ENCODE data around the gene TMEM50B.
"Not testable (repeated sequence)": the region's sequence is repeated elsewhere in the genome, so short reads cannot be mapped to it uniquely, and the experiment has no call there.

TMEM50B gene

DNA sequence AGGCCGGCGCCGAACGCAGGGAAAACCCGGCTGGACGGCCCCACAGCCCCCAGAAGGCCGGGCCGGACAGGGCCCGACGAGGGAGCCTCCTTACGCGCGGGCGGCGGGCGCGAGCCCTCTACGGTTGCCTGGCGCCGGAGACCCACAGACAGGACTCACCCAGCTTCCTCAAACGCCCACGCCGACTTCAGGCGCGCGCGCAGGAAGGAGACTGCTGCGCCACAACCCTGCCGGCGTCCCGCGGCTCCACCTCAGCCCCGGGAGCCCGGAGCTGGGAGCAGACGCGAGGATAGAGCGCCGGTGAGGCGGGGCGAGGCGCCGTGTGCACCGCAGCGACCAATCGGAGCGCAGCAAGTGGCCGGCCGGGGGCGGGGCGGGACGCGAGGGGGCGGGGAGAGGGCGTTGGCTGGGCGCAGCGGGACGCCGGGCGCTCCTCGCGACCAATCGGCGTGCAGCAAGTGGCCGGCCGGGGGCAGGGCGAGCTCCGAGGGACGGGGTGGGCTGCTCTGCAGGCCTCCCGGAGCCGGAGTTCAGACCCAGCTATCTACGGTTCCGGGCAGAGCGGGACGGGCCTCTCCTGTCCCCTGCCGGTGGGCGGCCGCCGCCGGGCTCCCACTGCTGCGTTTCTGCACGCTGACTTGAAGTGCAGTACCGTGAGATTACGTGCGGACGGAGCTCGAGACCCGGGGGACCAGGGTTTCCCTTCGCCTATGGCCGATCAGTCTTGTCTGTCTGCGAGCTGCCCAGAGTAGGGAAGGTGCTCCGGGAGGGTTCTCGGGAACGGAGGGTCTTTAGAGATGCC is at the start of gene TMEM50B:
TSS of gene TMEM50B (minus strand) at position 296 of the 802 bp plus-strand sequence. CDS start 11,089 bp downstream, outside the sequence.
- Histone ChIP-seq H3K36me3 (0 out of 2 replicates have a peak, but pooled peaks cover 1% of the 10 kb centered on the region), H3K9ac (peak within 1 kb of the TSS; percentile 91), H3K4me3 (peak within 1 kb of the TSS; percentile 92), H3K27me3 (no peaks in the 10 kb centered on the region), H3K4me1 (peaks cover 15% of the 10 kb centered on the region), H4K20me1 (peaks cover 6% of the 10 kb centered on the region; the same call in 1 of the 2 replicates), H3K9me3 (no peaks in the 10 kb centered on the region), H3K4me2 (peak within 1 kb of the TSS; percentile 90), H3K27ac (peak within 1 kb of the TSS; percentile 88)
- TF ChIP-seq Cebpa-rat (IDR thresholded peaks at IDR 0.05), result no peak

- Histone ChIP-seq H4K20me1 (no peaks in the 10 kb centered on the region), H3K4me2 (no peak overlapping the region), H3K4me3 (no peak overlapping the region), H3K9ac (no peak overlapping the region), H3K4me1 (no peaks in the 10 kb centered on the region), H3K27ac (no peak overlapping the region), H3K36me3 (peaks cover 87% of the 10 kb centered on the region), H3K27me3 (no peaks in the 10 kb centered on the region), H3K9me3 (no peaks in the 10 kb centered on the region)
- TF ChIP-seq Cebpa-rat (IDR thresholded peaks at IDR 0.05), result no peak
Measured at GRCh38 chr21:33522953-33523349, 43.2 kb upstream of the TMEM50B start.

GRCh38 chr21:33522297-33522952 is 42.7 kb upstream of the TMEM50B start:
- H3K27ac ChIP-seq, result no peak overlapping the region
- no peaks in the 10 kb centered on the region for H3K27me3 ChIP-seq
- no peaks in the 10 kb centered on the region for H3K9me3 ChIP-seq
- H3K4me1 ChIP-seq, result no peaks in the 10 kb centered on the region
- H3K4me2 ChIP-seq, result no peak overlapping the region
- no peak overlapping the region for H3K9ac ChIP-seq
- peaks cover 87% of the 10 kb centered on the region for H3K36me3 ChIP-seq
- H4K20me1 ChIP-seq, result no peaks in the 10 kb centered on the region
- TF ChIP-seq Cebpa-rat (IDR thresholded peaks at IDR 0.05), result no peak
- H3K4me3 ChIP-seq, result no peak overlapping the region

DNA sequence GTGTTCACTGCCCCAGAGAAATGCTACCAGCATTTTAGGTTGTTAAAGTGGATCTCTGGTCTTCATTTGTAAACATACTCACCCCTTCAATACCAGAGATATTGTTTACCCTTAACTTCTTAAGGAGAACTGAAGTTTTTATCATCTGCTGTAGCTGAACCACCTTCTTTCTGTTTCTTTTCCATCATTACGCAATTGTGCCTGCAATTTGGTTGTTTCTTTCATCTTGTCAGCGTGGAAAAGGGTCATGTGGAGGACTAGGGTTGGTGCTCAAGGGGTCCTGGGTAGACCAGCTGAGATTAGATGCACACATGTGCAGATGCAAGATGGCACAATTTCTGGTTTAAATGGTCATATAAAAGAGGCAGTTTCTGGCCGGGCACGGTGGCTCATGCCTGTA is 39.1 kb upstream of the TMEM50B start:
- H3K4me1 ChIP-seq, result no peaks in the 10 kb centered on the region
- H3K9me3 ChIP-seq, result no peaks in the 10 kb centered on the region
- no peaks in the 10 kb centered on the region for H4K20me1 ChIP-seq
- 0 out of 2 replicates have a peak, but pooled peaks have one; percentile 37 for TF ChIP-seq Cebpa-rat (IDR thresholded peaks at IDR 0.05)
- H3K36me3 ChIP-seq, result peaks cover 87% of the 10 kb centered on the region
- no peak overlapping the region for H3K4me3 ChIP-seq
- no peak overlapping the region for H3K27ac ChIP-seq
- H3K4me2 ChIP-seq, result no peak overlapping the region
- no peak overlapping the region for H3K9ac ChIP-seq
- no peaks in the 10 kb centered on the region for H3K27me3 ChIP-seq

DNA sequence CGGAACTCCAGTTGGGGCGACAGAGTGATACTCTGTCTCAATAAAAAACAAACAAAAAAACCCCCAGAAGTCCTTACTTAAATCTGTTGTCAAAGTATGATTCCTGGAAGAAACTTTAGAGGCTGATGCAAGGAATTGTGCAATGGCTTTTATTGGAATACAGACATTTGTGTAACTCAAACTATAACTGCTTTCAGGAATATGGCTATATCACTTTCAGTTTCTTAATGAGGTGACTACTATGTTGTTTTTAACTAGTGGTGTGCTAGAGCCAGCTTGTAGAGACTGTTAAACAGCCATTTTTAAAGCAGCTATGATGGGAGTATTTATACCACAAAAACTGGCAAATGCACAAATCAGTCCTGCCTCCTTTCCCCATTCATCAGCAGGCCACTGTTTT is 34.5 kb upstream of the TMEM50B start:
- Histone ChIP-seq H4K20me1 (no peaks in the 10 kb centered on the region), H3K36me3 (peaks cover 100% of the 10 kb centered on the region), H3K9ac (no peak overlapping the region), H3K9me3 (no peaks in the 10 kb centered on the region), H3K27ac (no peak overlapping the region), H3K4me1 (no peaks in the 10 kb centered on the region), H3K27me3 (no peaks in the 10 kb centered on the region), H3K4me3 (no peak overlapping the region), H3K4me2 (no peak overlapping the region)
- TF ChIP-seq Cebpa-rat (IDR thresholded peaks at IDR 0.05), result no peak

DNA sequence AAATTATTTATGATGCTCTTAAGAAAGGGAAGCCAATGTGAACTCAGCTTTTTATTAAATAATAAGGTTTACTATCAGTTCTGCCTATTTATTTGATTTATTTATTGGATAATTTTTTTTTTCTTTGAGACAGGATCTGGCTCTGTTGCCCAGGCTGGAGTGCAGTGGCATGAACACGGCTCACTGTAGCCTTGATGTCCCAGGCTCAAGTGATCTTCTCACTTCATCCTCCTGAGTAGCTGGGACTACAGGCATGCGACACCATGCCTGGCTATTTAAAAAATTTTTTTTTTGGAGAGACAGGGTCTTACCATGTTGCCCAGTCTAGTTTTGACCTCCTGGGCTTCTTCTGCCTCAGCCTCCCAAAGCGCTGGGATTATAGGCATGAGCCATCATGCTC is 32.7 kb upstream of the TMEM50B start:
- Histone ChIP-seq H3K36me3 (peaks cover 100% of the 10 kb centered on the region), H3K27me3 (no peaks in the 10 kb centered on the region), H3K27ac (no peak overlapping the region), H3K4me1 (no peaks in the 10 kb centered on the region), H3K4me2 (no peak overlapping the region), H3K4me3 (no peak overlapping the region), H4K20me1 (no peaks in the 10 kb centered on the region), H3K9ac (no peak overlapping the region), H3K9me3 (no peaks in the 10 kb centered on the region)
- TF ChIP-seq Cebpa-rat (IDR thresholded peaks at IDR 0.05), result no peak

DNA sequence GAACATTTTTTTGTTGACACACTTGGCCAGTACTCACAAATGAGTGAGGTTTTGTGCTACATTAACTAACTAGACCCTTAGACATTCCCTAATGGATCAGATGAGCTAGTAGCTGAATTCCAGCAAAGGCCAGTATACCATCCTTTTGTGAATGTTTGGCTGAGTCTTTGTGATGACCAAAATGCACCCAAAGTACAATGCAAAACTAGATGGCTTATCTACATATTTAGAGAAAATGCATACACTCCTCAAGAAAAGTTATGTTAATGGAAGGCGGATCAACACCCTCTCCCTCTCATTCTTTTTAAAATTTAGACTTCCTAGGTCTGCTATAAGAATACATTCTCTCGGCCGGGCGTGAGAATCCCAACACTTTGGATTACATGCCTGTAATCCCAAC is 31.9 kb upstream of the TMEM50B start:
- peaks cover 100% of the 10 kb centered on the region for H3K36me3 ChIP-seq
- H3K27ac ChIP-seq, result no peak overlapping the region
- no peaks in the 10 kb centered on the region for H3K9me3 ChIP-seq
- H3K4me3 ChIP-seq, result no peak overlapping the region
- no peaks in the 10 kb centered on the region for H3K27me3 ChIP-seq
- no peak for TF ChIP-seq Cebpa-rat (IDR thresholded peaks at IDR 0.05)
- H3K9ac ChIP-seq, result no peak overlapping the region
- H3K4me2 ChIP-seq, result no peak overlapping the region
- H3K4me1 ChIP-seq, result no peaks in the 10 kb centered on the region
- H4K20me1 ChIP-seq, result no peaks in the 10 kb centered on the region

GRCh38 chr21:33510826-33511225 is 31.1 kb upstream of the TMEM50B start:
- Histone ChIP-seq H3K4me1 (no peaks in the 10 kb centered on the region), H3K36me3 (peaks cover 100% of the 10 kb centered on the region), H3K27ac (no peak overlapping the region), H3K4me3 (no peak overlapping the region), H3K9me3 (no peaks in the 10 kb centered on the region), H3K9ac (no peak overlapping the region), H3K27me3 (no peaks in the 10 kb centered on the region), H3K4me2 (no peak overlapping the region), H4K20me1 (no peaks in the 10 kb centered on the region)
- no peak for TF ChIP-seq Cebpa-rat (IDR thresholded peaks at IDR 0.05)

DNA sequence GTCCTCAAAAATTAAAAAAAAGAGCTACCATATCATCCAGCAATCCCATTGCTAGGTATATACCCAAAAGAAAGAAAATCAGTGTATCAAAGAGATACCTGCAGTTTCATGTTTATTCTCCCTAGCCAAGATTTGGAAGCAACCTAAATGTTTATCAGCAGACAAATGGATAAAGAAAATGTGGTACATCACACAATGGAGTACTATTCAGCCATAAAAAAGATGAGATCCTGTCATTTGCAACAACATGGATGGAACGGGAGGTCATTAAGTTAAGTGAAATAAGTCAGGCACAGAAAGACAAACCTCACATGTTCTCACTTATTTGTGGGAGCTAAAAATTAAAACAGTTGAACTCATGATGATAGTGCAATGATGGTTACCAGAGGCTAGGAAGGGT is 27.2 kb upstream of the TMEM50B start:
- H3K36me3 ChIP-seq, result peaks cover 98% of the 10 kb centered on the region
- not testable (repeated sequence) for H3K4me3 ChIP-seq, H3K9ac ChIP-seq, H4K20me1 ChIP-seq, H3K27ac ChIP-seq, H3K4me1 ChIP-seq, H3K9me3 ChIP-seq, H3K4me2 ChIP-seq, H3K27me3 ChIP-seq

GRCh38 chr21:33505833-33506232 is 26.1 kb upstream of the TMEM50B start:
- Histone ChIP-seq H3K9me3 (no peaks in the 10 kb centered on the region), H3K4me3 (no peak overlapping the region), H3K4me2 (no peak overlapping the region), H3K27me3 (no peaks in the 10 kb centered on the region), H4K20me1 (no peaks in the 10 kb centered on the region), H3K27ac (no peak overlapping the region), H3K4me1 (no peaks in the 10 kb centered on the region), H3K36me3 (peaks cover 98% of the 10 kb centered on the region), H3K9ac (no peak overlapping the region)
- TF ChIP-seq Cebpa-rat (IDR thresholded peaks at IDR 0.05), result no peak

All from BLaER1 (cell line).